HepG2 (cell line): Measurements from ENCODE around the gene CYSLTR2.

Experiments used
- CREB1 ChIP-seq, 2 experiments: fragments of 450-650 bp in 1 of 2; IDR thresholded peaks; 2 replicates each; pipeline ENCODE4 v1.6.1; 2016 to 2017; ENCODE audit warnings: control low read depth in 1 of 2, mild to moderate bottlenecking in 1 of 2, missing compliant biosample characterization in 1 of 2, missing genetic modification characterization in 1 of 2
- FOXK1 ChIP-seq: sonication (generic); formaldehyde crosslinking; IDR thresholded peaks from 2 replicates; pipeline ENCODE4 v1.4.0; 2020; ENCODE audit warnings: low read depth, missing genetic modification reagents, borderline replicate concordance
- GABPA ChIP-seq, 2 experiments: IDR thresholded peaks; 2 replicates each; pipeline ENCODE4 v1.6.1; 2011 to 2016; ENCODE audit warnings: low read depth in 2 of 2, low read length in 1 of 2, missing biosample characterization in 1 of 2, missing genetic modification characterization in 1 of 2
- POLR2AphosphoS5 ChIP-seq: IDR thresholded peaks from 2 replicates; pipeline ENCODE4 v1.6.1; 2012; ENCODE audit warnings: low read depth, low read length
- PPARG ChIP-seq: conservative IDR thresholded peaks from 2 replicates; pipeline ENCODE4 v1.6.1; 2016; ENCODE audit warnings: missing biosample characterization, missing genetic modification reagents
- ZNF703 ChIP-seq: sonication (generic); formaldehyde crosslinking; IDR thresholded peaks from 2 replicates; pipeline ENCODE4 v1.5.1; 2020; ENCODE audit warnings: missing genetic modification reagents, mild to moderate bottlenecking, moderate library complexity, borderline replicate concordance
- TF ChIP-seq, protein P1 (sequence below): sonication (generic); formaldehyde crosslinking; IDR thresholded peaks from 2 replicates; pipeline ENCODE4 v1.5.0; 2020; ENCODE audit warnings: mild to moderate bottlenecking, missing genetic modification reagents, moderate library complexity

DNA sequence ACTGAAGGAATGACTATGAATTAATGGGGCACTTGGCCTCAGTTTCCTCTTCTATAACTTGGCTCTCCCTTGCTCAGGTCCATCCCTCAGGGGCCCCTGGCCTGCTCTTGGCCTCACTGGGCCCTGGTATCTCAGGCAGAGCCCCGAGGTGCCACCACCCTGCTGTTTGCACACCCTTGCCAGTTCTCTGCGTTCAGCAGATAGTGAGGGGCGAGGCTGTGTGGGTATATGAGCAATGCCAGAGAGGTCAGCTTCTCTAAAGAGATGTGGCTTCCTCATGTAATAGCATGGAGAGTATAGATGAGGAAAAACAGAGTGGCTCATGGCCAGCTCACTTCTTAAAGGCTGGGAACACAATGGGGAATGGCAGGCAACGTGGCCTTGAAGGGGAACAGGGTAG lies 76.1 kb downstream of the CYSLTR2 start:
- TF ChIP-seq CREB1 (IDR thresholded peaks at IDR 0.05) (no peak), CREB1 (CRISPR knock-in tag; IDR thresholded peaks at IDR 0.05) (no peak), PPARG (CRISPR knock-in tag) (no peak), FOXK1 (CRISPR knock-in tag) (no peak), ZNF703 (CRISPR knock-in tag) (no peak), POLR2AphosphoS5 (no peak), GABPA (IDR thresholded peaks at IDR 0.05; ENCODE audit: low read depth, low read length) (no peak), GABPA (CRISPR knock-in tag; IDR thresholded peaks at IDR 0.05; ENCODE audit: low read depth) (no peak)
- TF ChIP-seq, protein P1, sequence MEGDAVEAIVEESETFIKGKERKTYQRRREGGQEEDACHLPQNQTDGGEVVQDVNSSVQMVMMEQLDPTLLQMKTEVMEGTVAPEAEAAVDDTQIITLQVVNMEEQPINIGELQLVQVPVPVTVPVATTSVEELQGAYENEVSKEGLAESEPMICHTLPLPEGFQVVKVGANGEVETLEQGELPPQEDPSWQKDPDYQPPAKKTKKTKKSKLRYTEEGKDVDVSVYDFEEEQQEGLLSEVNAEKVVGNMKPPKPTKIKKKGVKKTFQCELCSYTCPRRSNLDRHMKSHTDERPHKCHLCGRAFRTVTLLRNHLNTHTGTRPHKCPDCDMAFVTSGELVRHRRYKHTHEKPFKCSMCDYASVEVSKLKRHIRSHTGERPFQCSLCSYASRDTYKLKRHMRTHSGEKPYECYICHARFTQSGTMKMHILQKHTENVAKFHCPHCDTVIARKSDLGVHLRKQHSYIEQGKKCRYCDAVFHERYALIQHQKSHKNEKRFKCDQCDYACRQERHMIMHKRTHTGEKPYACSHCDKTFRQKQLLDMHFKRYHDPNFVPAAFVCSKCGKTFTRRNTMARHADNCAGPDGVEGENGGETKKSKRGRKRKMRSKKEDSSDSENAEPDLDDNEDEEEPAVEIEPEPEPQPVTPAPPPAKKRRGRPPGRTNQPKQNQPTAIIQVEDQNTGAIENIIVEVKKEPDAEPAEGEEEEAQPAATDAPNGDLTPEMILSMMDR (CRISPR knock-in tag) = no peak
